MM.1S (cell line): ENCODE results near the gene TICAM1.

Experiments used
- DNase-seq: peaks from one replicate; pipeline ENCODE4 v3.0.0-alpha.2; 2015
- H2AFZ ChIP-seq: fragments of 300-600 bp; sonication (generic); 2 replicates; pipeline ENCODE4 v1.6.0; 2016; ENCODE audit warnings: antibody characterized with exemption, low read length
- H3F3A ChIP-seq: fragments of 300-600 bp; sonication (generic); 2 replicates; pipeline ENCODE4 v1.6.1; 2016; ENCODE audit warnings: mild to moderate bottlenecking, antibody characterized with exemption, low read length, moderate library complexity, mixed read lengths; ENCODE audit not compliant: insufficient read depth
- H3K27ac ChIP-seq: fragments of 300-600 bp; sonication (generic); 2 replicates; pipeline ENCODE4 v1.5.1; 2016; ENCODE audit warnings: mild to moderate bottlenecking, low read length
- H3K27me3 ChIP-seq: fragments of 300-600 bp; sonication (generic); replicated peaks from 2 replicates; pipeline ENCODE4 v1.6.0; 2016; ENCODE audit warnings: low read length; ENCODE audit not compliant: insufficient read depth
- H3K36me3 ChIP-seq: fragments of 300-600 bp; sonication (generic); replicated peaks from 2 replicates; pipeline ENCODE4 v1.6.1; 2016; ENCODE audit warnings: mild to moderate bottlenecking, low read length, mixed read lengths; ENCODE audit not compliant: insufficient read depth
- H3K4me1 ChIP-seq: fragments of 300-600 bp; sonication (generic); 2 replicates; pipeline ENCODE4 v1.6.1; 2016; ENCODE audit warnings: low read length, mixed read lengths
- H3K4me2 ChIP-seq: fragments of 300-600 bp; sonication (generic); 2 replicates; pipeline ENCODE4 v1.6.0; 2016; ENCODE audit warnings: low read depth, low read length
- H3K4me3 ChIP-seq: fragments of 300-600 bp; sonication (generic); 2 replicates; pipeline ENCODE4 v1.5.1; 2016; ENCODE audit warnings: low read length, mixed read lengths
- H3K79me2 ChIP-seq: fragments of 300-600 bp; sonication (generic); 2 replicates; pipeline ENCODE4 v1.6.1; 2016; ENCODE audit warnings: mixed run types, low read length, mixed read lengths
- H3K9ac ChIP-seq: fragments of 300-600 bp; sonication (generic); 2 replicates; pipeline ENCODE4 v1.6.1; 2016; ENCODE audit warnings: low read length, mixed read lengths
- H3K9me2 ChIP-seq: fragments of 300-600 bp; sonication (generic); replicated peaks from 2 replicates; pipeline ENCODE4 v1.6.1; 2016; ENCODE audit warnings: mild to moderate bottlenecking, low read length, mixed read lengths; ENCODE audit not compliant: insufficient read depth
- H3K9me3 ChIP-seq: fragments of 300-600 bp; sonication (generic); replicated peaks from 2 replicates; pipeline ENCODE4 v1.6.1; 2016; ENCODE audit warnings: mild to moderate bottlenecking, low read length, mixed read lengths; ENCODE audit not compliant: insufficient read depth
- H4K20me1 ChIP-seq: fragments of 300-600 bp; sonication (generic); 2 replicates; pipeline ENCODE4 v1.6.1; 2016; ENCODE audit warnings: mild to moderate bottlenecking, low read length, moderate library complexity, mixed read lengths; ENCODE audit not compliant: insufficient read depth
- EZH2 ChIP-seq: fragments of 300-600 bp; sonication (generic); optimal IDR thresholded peaks from 2 replicates; pipeline ENCODE3; 2017; ENCODE audit warnings: low read depth, mild to moderate bottlenecking, antibody characterized with exemption, low read length, mixed read lengths
- EZH2phosphoT487 ChIP-seq: fragments of 300-600 bp; sonication (generic); IDR thresholded peaks from 2 replicates; pipeline ENCODE4 v1.6.1; 2018; ENCODE audit warnings: antibody characterized with exemption, low read length
- TF ChIP-seq, protein P1 (sequence below): fragments of 300-600 bp; sonication (generic); IDR thresholded peaks from 2 replicates; pipeline ENCODE4 v1.5.1; 2016; ENCODE audit warnings: antibody characterized with exemption, low read length, mixed read lengths

TICAM1 gene

GRCh38 chr19:4877753-4878490 lies 46.4 kb upstream of the TICAM1 start:
- no peak overlapping the region for H2AFZ ChIP-seq

DNA sequence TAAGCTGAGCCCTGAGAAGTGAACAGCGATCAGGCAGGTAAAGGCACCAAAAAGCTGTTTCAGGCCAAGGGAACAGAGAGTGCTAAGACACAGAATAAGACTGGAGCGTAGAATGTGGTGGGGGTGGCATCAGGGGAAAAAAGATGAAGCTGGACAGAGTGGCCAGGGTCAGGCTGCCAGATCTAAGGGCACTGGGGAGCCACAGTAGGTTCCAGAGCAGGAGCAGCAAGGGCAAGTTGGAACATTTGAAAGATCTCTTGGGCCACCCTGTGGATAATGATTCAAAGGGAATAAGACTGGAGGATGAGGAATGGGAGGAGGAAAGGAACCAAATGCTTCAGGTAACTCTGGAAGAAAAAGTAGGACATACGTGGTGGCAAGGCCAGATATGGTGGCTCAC lies 42.4 kb upstream of the TICAM1 start:
- H3K4me3 ChIP-seq = no peak overlapping the region
- no peak overlapping the region for H3K9ac ChIP-seq
- no peaks in the 10 kb centered on the region for H3K4me1 ChIP-seq
- H3K27ac ChIP-seq = no peak overlapping the region
- H3F3A ChIP-seq = no peaks in the 10 kb centered on the region
- no peaks in the 10 kb centered on the region for H3K36me3 ChIP-seq
- H3K27me3 ChIP-seq = 0 out of 2 replicates have a peak, but pooled peaks cover 6% of the 10 kb centered on the region
- no peak for TF ChIP-seq EZH2phosphoT487
- DNase-seq = no peak
- no peaks in the 10 kb centered on the region for H3K79me2 ChIP-seq
- no peaks in the 10 kb centered on the region for H3K9me2 ChIP-seq
- no peak overlapping the region for H3K4me2 ChIP-seq
- no peaks in the 10 kb centered on the region for H3K9me3 ChIP-seq
- no peak overlapping the region for H2AFZ ChIP-seq
- H4K20me1 ChIP-seq = no peaks in the 10 kb centered on the region

More at GRCh38 chr19:4877753-4878490, 46.4 kb upstream of the TICAM1 start:
- H3F3A ChIP-seq = no peaks in the 10 kb centered on the region
- H3K4me2 ChIP-seq = no peak overlapping the region
- no peaks in the 10 kb centered on the region for H3K9me3 ChIP-seq
- no peaks in the 10 kb centered on the region for H4K20me1 ChIP-seq
- H3K4me3 ChIP-seq = no peak overlapping the region
- no peaks in the 10 kb centered on the region for H3K9me2 ChIP-seq
- no peak for DNase-seq
- no peaks in the 10 kb centered on the region for H3K36me3 ChIP-seq
- 0 out of 2 replicates have a peak, but pooled peaks cover 6% of the 10 kb centered on the region for H3K27me3 ChIP-seq
- H3K27ac ChIP-seq = no peak overlapping the region
- H3K4me1 ChIP-seq = no peaks in the 10 kb centered on the region
- H3K79me2 ChIP-seq = no peaks in the 10 kb centered on the region
- H3K9ac ChIP-seq = no peak overlapping the region
- TF ChIP-seq EZH2 = no peak
- TF ChIP-seq EZH2phosphoT487 = no peak
- TF ChIP-seq, protein P1, sequence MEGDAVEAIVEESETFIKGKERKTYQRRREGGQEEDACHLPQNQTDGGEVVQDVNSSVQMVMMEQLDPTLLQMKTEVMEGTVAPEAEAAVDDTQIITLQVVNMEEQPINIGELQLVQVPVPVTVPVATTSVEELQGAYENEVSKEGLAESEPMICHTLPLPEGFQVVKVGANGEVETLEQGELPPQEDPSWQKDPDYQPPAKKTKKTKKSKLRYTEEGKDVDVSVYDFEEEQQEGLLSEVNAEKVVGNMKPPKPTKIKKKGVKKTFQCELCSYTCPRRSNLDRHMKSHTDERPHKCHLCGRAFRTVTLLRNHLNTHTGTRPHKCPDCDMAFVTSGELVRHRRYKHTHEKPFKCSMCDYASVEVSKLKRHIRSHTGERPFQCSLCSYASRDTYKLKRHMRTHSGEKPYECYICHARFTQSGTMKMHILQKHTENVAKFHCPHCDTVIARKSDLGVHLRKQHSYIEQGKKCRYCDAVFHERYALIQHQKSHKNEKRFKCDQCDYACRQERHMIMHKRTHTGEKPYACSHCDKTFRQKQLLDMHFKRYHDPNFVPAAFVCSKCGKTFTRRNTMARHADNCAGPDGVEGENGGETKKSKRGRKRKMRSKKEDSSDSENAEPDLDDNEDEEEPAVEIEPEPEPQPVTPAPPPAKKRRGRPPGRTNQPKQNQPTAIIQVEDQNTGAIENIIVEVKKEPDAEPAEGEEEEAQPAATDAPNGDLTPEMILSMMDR = no peak

GRCh38 chr19:4871711-4872110 lies 40.2 kb upstream of the TICAM1 start:
- Histone ChIP-seq H3K9ac (no peak overlapping the region), H3K4me2 (no peak overlapping the region), H3K4me1 (no peaks in the 10 kb centered on the region), H3K9me3 (no peaks in the 10 kb centered on the region), H2AFZ (no peak overlapping the region), H3F3A (no peaks in the 10 kb centered on the region), H4K20me1 (no peaks in the 10 kb centered on the region), H3K4me3 (no peak overlapping the region), H3K36me3 (no peaks in the 10 kb centered on the region), H3K9me2 (no peaks in the 10 kb centered on the region), H3K27ac (no peak overlapping the region), H3K79me2 (no peaks in the 10 kb centered on the region), H3K27me3 (peaks cover 6% of the 10 kb centered on the region; the same call in 1 of the 2 replicates)
- no peak for DNase-seq
- TF ChIP-seq EZH2 = no peak
- TF ChIP-seq EZH2phosphoT487 = no peak
- TF ChIP-seq, protein P1 = no peak
